T-helper 2 cell treated with Interferon-gamma antibody and Interleukin-4, amounts not matched to agents 5 μg/mL and 100 μg/mL, for 36 hours (primary cell): ENCODE measurements around the gene PLPP4.

ENCODE experiments used
- DNase-seq: peaks from one replicate; pipeline ENCODE4 v3.0.0; 2021; ENCODE audit warnings: low spot score
- H3K27ac Mint-ChIP-seq: one replicate; pipeline ENCODE4 v1.8.0; 2021; ENCODE audit warnings: mild to moderate bottlenecking, mixed read lengths
- H3K27me3 Mint-ChIP-seq: one replicate; pipeline ENCODE4 v1.8.0; 2021; ENCODE audit warnings: low read depth, mixed read lengths
- H3K36me3 Mint-ChIP-seq: one replicate; pipeline ENCODE4 v1.8.0; 2021; ENCODE audit warnings: low read depth, mixed read lengths
- H3K4me1 Mint-ChIP-seq: one replicate; pipeline ENCODE4 v1.8.0; 2021; ENCODE audit warnings: low read depth, mixed read lengths
- H3K4me3 Mint-ChIP-seq: one replicate; pipeline ENCODE4 v1.8.0; 2022; ENCODE audit warnings: mild to moderate bottlenecking, moderate library complexity, mixed read lengths
- H3K9me3 Mint-ChIP-seq: one replicate; pipeline ENCODE4 v1.8.0; 2021; ENCODE audit warnings: mixed read lengths

PLPP4 gene

DNA sequence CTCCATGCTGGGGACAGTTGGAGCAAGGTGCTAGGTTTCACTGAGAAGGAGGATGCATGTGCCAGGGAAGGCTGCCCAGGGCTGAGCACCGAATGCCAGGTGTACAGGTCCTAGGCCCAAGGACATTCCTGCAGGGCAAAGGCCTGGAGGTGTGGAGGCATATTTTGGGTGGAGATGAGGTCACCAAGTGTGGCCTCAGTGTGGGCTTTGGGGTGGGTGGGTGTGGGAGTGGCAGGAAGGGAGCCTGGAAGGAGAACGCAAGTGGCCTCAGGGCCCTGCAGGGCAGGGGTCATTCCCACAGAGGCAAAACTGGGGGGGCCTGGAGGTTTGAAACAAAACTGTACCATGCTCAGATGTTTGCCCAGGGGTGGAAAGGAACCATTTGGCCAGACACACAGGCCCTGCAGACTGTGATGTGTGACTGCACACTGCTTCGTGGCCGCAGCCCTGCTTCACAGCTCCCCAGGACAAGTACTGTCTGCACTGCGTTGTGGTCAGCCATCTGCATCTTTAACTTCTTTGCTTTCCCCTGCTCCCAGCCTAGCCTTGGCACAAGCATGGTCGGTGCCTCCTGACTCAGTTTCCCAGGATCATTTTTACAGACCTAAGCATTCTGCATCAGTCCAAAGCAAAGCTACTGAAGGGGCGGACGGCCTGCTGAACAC, 5.1 kb downstream of the PLPP4 start:
- no peaks in the 10 kb centered on the region for H3K9me3 Mint-ChIP-seq
- no peaks in the 10 kb centered on the region for H3K4me1 Mint-ChIP-seq
- no peak overlapping the region for H3K27ac Mint-ChIP-seq
- no peak for DNase-seq
- no peak overlapping the region for H3K4me3 Mint-ChIP-seq
- H3K36me3 Mint-ChIP-seq = no peaks in the 10 kb centered on the region
- peaks cover 19% of the 10 kb centered on the region for H3K27me3 Mint-ChIP-seq

GRCh38 chr10:120465138-120465537, 8.1 kb downstream of the PLPP4 start:
- Mint-ChIP-seq H3K27ac (no peak overlapping the region), H3K27me3 (no peaks in the 10 kb centered on the region), H3K9me3 (no peaks in the 10 kb centered on the region), H3K36me3 (no peaks in the 10 kb centered on the region), H3K4me1 (no peaks in the 10 kb centered on the region), H3K4me3 (no peak overlapping the region)
- DNase-seq = no peak

DNA sequence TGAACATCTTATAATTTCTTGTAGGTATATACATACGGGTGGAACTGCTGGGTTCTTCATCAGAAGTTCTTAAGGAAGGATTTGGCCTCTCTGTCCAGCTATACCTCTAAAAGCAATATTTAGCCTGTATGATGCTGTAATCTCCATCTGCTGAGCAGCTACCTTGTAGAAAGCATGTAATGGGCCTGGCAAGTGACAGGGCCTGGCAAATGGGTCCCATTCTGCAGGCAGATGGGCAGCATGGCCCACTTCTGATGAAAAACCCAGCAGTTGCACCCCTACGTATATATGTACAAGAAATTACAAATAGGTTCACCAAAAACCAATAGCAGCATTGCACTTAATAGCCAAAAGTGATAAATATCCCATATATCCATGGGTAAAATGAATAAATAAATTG, 9.0 kb downstream of the PLPP4 start:
- Mint-ChIP-seq H3K4me3 (no peak overlapping the region), H3K27ac (no peak overlapping the region), H3K27me3 (no peaks in the 10 kb centered on the region), H3K4me1 (no peaks in the 10 kb centered on the region), H3K9me3 (no peaks in the 10 kb centered on the region), H3K36me3 (no peaks in the 10 kb centered on the region)
- DNase-seq = no peak

DNA sequence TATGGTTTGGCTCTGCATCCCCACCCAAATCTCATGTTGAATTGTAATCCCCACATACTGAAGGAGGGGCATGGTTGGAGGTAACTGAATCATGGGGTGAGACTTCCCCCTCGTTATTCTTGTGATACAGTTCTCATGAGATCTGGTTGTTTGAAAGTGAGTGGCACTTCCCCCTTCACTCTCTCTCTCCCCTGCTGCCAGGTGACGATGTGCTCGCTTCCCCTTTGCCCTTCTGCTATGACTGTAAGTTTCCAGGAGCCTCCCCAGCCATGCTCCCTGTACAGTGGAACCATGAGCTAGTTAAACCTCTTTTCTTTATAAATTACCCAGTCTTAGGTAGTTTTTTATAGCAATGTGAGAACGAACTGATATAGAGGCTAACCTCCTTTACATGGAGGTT, 16.6 kb downstream of the PLPP4 start:
- H3K27ac Mint-ChIP-seq = no peak overlapping the region
- no peaks in the 10 kb centered on the region for H3K27me3 Mint-ChIP-seq
- no peaks in the 10 kb centered on the region for H3K4me1 Mint-ChIP-seq
- no peak for DNase-seq
- H3K4me3 Mint-ChIP-seq = no peak overlapping the region
- H3K36me3 Mint-ChIP-seq = no peaks in the 10 kb centered on the region
- no peaks in the 10 kb centered on the region for H3K9me3 Mint-ChIP-seq

DNA sequence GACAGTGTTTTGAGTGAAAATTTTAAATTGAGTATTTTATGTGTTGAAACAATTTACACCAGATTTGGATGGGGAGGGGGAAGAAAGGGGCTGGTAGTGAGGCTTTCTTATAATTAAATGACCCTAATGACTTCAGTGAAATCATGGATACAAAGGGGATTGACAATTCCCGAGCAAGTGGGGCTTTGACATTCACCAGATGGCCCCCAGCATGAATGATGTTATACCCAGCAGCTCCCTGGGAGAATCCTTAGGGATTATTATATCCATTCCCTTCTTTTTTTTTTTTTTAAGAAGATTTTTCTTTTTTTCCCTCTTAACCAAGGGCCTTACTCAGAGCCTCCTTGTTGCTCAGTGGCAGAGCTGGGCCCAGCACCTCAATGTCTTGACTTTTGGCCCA, 17.9 kb downstream of the PLPP4 start:
- Mint-ChIP-seq H3K36me3 (no peaks in the 10 kb centered on the region), H3K4me1 (no peaks in the 10 kb centered on the region), H3K4me3 (no peak overlapping the region), H3K27ac (no peak overlapping the region), H3K9me3 (no peaks in the 10 kb centered on the region), H3K27me3 (no peaks in the 10 kb centered on the region)
- DNase-seq = no peak

- Mint-ChIP-seq H3K27me3 (no peaks in the 10 kb centered on the region), H3K27ac (no peak overlapping the region), H3K36me3 (no peaks in the 10 kb centered on the region), H3K4me3 (no peak overlapping the region), H3K9me3 (no peaks in the 10 kb centered on the region), H3K4me1 (no peaks in the 10 kb centered on the region)
- DNase-seq = no peak
Observed at GRCh38 chr10:120475844-120476791, 19.1 kb downstream of the PLPP4 start.

GRCh38 chr10:120477021-120477742, 20.2 kb downstream of the PLPP4 start:
- Mint-ChIP-seq H3K27ac (no peak overlapping the region), H3K27me3 (no peaks in the 10 kb centered on the region), H3K4me3 (no peak overlapping the region), H3K4me1 (no peaks in the 10 kb centered on the region), H3K36me3 (no peaks in the 10 kb centered on the region), H3K9me3 (no peaks in the 10 kb centered on the region)
- no peak for DNase-seq

- Mint-ChIP-seq H3K36me3 (no peaks in the 10 kb centered on the region), H3K9me3 (no peaks in the 10 kb centered on the region), H3K4me1 (no peaks in the 10 kb centered on the region), H3K27ac (no peak overlapping the region), H3K4me3 (no peak overlapping the region), H3K27me3 (no peaks in the 10 kb centered on the region)
- no peak for DNase-seq
Observed at GRCh38 chr10:120477743-120478141, 20.7 kb downstream of the PLPP4 start.

- no peak for DNase-seq
- Mint-ChIP-seq H3K36me3 (no peaks in the 10 kb centered on the region), H3K4me3 (no peak overlapping the region), H3K27ac (no peak overlapping the region), H3K9me3 (no peaks in the 10 kb centered on the region), H3K27me3 (no peaks in the 10 kb centered on the region), H3K4me1 (no peaks in the 10 kb centered on the region)
Observed at GRCh38 chr10:120478386-120478785, 21.4 kb downstream of the PLPP4 start.

DNA sequence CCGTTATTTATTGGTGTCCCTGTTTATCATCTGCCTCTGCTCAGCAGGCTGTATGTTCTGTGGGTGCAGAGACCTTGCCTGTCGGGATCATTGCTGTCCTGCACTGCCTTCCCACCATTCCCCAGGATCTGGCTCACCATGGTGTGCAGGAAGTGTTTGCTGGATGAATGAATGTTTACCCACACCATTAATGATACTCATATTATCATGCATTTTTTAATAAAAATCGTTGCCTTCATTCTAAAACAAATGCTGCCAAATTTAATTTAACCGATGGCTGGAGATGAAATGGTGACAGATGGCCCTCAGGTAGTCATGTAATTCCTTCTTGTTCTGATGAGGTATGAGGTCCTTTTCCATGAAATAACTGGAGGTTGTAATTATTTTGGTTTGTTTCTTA, 22.5 kb downstream of the PLPP4 start:
- Mint-ChIP-seq H3K4me3 (no peak overlapping the region), H3K36me3 (no peaks in the 10 kb centered on the region), H3K9me3 (no peaks in the 10 kb centered on the region), H3K27ac (no peak overlapping the region), H3K4me1 (no peaks in the 10 kb centered on the region), H3K27me3 (no peaks in the 10 kb centered on the region)
- no peak for DNase-seq

DNA sequence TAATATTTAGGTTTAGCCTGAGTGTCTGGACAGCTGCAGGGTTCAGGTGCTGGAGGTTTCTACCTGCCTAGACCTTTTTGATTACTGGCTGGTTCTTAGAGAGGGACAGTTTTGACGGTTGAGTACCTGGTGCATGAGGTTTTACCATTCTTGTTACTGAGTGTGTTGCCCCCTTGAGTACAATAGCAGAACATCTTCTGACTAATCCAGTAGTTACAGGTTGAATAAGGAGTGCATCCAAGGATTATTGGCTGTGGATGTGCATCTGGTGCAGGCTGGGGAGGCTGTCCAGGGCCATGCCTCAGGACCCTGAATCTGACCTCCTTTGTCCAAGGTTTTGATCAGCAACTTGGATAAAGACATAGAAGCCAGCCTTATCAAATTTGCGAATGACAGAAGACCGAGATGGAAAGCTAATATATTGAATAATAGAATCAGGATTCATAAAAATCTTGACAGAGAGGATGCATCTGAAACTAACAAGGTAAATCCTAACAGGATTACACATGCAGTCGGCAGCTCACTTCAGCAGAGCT, 23.1 kb downstream of the PLPP4 start:
- no peaks in the 10 kb centered on the region for H3K27me3 Mint-ChIP-seq
- no peak overlapping the region for H3K4me3 Mint-ChIP-seq
- no peak for DNase-seq
- H3K36me3 Mint-ChIP-seq = no peaks in the 10 kb centered on the region
- H3K4me1 Mint-ChIP-seq = no peaks in the 10 kb centered on the region
- H3K27ac Mint-ChIP-seq = no peak overlapping the region
- no peaks in the 10 kb centered on the region for H3K9me3 Mint-ChIP-seq

DNA sequence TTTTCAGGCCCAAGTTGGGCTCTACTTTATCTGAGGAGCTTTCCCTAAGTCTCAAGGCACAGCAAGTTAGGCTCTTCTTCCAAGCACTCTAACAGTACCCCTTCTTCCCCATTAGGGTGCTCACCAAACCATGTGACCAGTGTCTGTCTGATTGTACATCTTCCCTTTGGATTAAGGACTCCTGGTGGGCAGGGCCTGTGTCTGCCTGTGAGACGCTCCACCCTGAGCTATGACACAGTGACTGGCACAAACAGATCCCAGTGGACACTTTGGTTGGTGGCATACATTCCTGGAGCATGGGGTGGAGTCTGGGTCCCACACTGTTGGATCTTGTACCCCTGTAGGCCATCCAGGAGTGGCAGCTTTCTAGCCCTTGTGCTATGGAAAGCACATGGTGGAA, 23.8 kb downstream of the PLPP4 start:
- Mint-ChIP-seq H3K27ac (no peak overlapping the region), H3K36me3 (no peaks in the 10 kb centered on the region), H3K4me1 (no peaks in the 10 kb centered on the region), H3K9me3 (no peaks in the 10 kb centered on the region), H3K4me3 (no peak overlapping the region), H3K27me3 (no peaks in the 10 kb centered on the region)
- no peak for DNase-seq

DNA sequence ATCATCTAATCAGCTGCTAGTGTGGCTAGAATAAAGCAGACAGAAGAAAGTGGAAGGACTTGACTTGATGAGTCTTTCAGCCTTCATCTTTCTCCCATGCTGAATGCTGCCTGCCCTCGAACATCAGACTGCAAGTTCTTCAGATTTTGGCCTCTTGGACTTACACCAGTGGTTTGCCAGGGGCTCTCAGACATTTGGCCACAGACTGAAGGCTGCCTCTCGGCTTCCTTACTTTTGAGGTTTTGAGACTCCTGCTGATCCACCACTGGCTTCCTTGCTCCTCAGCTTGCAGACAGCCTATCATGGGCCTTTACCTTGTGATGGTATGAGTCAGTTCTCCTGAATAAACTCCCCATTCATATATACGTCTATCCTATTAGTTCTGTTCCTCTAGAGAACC, 26.0 kb downstream of the PLPP4 start:
- no peaks in the 10 kb centered on the region for H3K27me3 Mint-ChIP-seq
- no peaks in the 10 kb centered on the region for H3K36me3 Mint-ChIP-seq
- no peaks in the 10 kb centered on the region for H3K9me3 Mint-ChIP-seq
- no peak overlapping the region for H3K4me3 Mint-ChIP-seq
- no peak for DNase-seq
- H3K27ac Mint-ChIP-seq = no peak overlapping the region
- no peaks in the 10 kb centered on the region for H3K4me1 Mint-ChIP-seq
